Gastroesophageal sphincter (tissue), 3 donors: ENCODE measurements around the gene MUSK.

Source experiments
- CTCF ChIP-seq, 4 experiments: fragments of 200-600 bp in 2 of 4; fragments of 450-650 bp in 2 of 4; sonication (generic) in 1 of 4; IDR thresholded peaks; one replicate each; pipeline ENCODE4 v1.5.1; 2017 to 2019; ENCODE audit warnings: antibody characterized with exemption in 4 of 4, mild to moderate bottlenecking in 2 of 4, moderate library complexity in 2 of 4
- POLR2A ChIP-seq, 2 donors: fragments of 450-650 bp; IDR thresholded peaks; one replicate each; pipeline ENCODE4 v1.6.1; 2017; ENCODE audit warnings: antibody characterized with exemption in 2 of 2, mild to moderate bottlenecking in 2 of 2, moderate library complexity in 1 of 2

DNA sequence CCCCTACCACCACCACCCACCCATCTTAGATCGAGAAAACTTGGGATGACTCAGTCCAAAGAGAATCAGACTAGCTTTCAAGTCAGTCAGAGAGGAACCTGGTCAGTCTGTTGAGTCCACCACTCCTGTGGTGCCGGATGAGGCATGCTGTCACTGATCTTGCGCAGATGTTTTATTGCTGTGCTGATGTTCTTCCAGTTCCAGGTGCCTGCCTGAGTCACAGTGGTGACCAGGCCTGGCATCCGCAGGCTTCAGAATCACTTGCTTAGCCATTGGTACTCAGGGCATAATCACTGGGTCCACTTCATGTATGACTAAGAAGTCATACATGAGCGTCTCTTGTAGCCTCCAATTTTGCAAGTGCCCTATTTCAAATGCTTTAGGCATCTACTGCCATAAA is 114.1 kb downstream of the MUSK start:
- no peak for TF ChIP-seq CTCF (IDR thresholded peaks at IDR 0.05)
- no peak for TF ChIP-seq POLR2A (IDR thresholded peaks at IDR 0.05)
